OCI-LY3 (cell line): Measurements from ENCODE around the gene HIGD1A.

ENCODE experiments used
- H2AFZ ChIP-seq: fragments of 200-600, 300-600 bp; shearing (Covaris generic); 2 replicates; pipeline ENCODE4 v1.6.0; 2014; ENCODE audit warnings: antibody characterized with exemption, low read depth, low read length
- H3K27ac ChIP-seq: fragments of 200-600, 300-600 bp; sonication (generic); 2 replicates; pipeline ENCODE4 v1.5.1; 2014; ENCODE audit warnings: mild to moderate bottlenecking, low read length, moderate library complexity, mixed read lengths
- H3K27me3 ChIP-seq: fragments of 200-600, 300-600 bp; sonication (generic); 2 replicates; pipeline ENCODE4 v1.6.1; 2014; ENCODE audit warnings: low read depth, low read length, mixed read lengths
- H3K36me3 ChIP-seq: fragments of 200-600, 300-600 bp; sonication (generic); replicated peaks from 2 replicates; pipeline ENCODE3; 2014; ENCODE audit warnings: low read depth, low read length, mixed read lengths
- H3K4me1 ChIP-seq: fragments of 300-600, 200-600 bp; sonication (generic); 2 replicates; pipeline ENCODE4 v1.6.1; 2014; ENCODE audit warnings: low read length, mixed read lengths
- H3K4me2 ChIP-seq: fragments of 200-600, 300-600 bp; sonication (generic); 2 replicates; pipeline ENCODE4 v1.6.1; 2014; ENCODE audit warnings: low read length, mixed read lengths
- H3K4me3 ChIP-seq: fragments of 300-600, 200-600 bp; sonication (generic); 2 replicates; pipeline ENCODE4 v1.5.1; 2014; ENCODE audit warnings: antibody characterized with exemption, mild to moderate bottlenecking, low read length, moderate library complexity
- H3K79me2 ChIP-seq: fragments of 300-600, 200-600 bp; shearing (Covaris generic); 2 replicates; pipeline ENCODE4 v1.6.1; 2014; ENCODE audit warnings: mild to moderate bottlenecking, low read length, mixed read lengths
- H3K9ac ChIP-seq: fragments of 300-600, 200-600 bp; shearing (Covaris generic); 2 replicates; pipeline ENCODE4 v1.6.0; 2014; ENCODE audit warnings: mild to moderate bottlenecking, low read length, moderate library complexity
- H3K9me3 ChIP-seq: fragments of 200-600, 300-600 bp; shearing (Covaris generic); 2 replicates; pipeline ENCODE4 v1.6.1; 2014; ENCODE audit warnings: low read length, mixed read lengths; ENCODE audit not compliant: insufficient read depth
- H4K20me1 ChIP-seq: fragments of 200-600, 300-600 bp; sonication (generic); 2 replicates; pipeline ENCODE4 v1.6.1; 2016; ENCODE audit warnings: low read length, mixed read lengths; ENCODE audit not compliant: insufficient read depth
- EZH2phosphoT487 ChIP-seq: fragments of 200-600 bp; shearing (Covaris generic); IDR thresholded peaks from 2 replicates; pipeline ENCODE4 v1.6.1; 2018; ENCODE audit warnings: antibody characterized with exemption, mixed run types, low read depth
- TF ChIP-seq, protein P1 (sequence below): fragments of 200-600, 300-600 bp; sonication (generic); IDR thresholded peaks from 2 replicates; pipeline ENCODE4 v1.5.1; 2014; ENCODE audit warnings: antibody characterized with exemption, low read length, low read depth

HIGD1A gene

DNA sequence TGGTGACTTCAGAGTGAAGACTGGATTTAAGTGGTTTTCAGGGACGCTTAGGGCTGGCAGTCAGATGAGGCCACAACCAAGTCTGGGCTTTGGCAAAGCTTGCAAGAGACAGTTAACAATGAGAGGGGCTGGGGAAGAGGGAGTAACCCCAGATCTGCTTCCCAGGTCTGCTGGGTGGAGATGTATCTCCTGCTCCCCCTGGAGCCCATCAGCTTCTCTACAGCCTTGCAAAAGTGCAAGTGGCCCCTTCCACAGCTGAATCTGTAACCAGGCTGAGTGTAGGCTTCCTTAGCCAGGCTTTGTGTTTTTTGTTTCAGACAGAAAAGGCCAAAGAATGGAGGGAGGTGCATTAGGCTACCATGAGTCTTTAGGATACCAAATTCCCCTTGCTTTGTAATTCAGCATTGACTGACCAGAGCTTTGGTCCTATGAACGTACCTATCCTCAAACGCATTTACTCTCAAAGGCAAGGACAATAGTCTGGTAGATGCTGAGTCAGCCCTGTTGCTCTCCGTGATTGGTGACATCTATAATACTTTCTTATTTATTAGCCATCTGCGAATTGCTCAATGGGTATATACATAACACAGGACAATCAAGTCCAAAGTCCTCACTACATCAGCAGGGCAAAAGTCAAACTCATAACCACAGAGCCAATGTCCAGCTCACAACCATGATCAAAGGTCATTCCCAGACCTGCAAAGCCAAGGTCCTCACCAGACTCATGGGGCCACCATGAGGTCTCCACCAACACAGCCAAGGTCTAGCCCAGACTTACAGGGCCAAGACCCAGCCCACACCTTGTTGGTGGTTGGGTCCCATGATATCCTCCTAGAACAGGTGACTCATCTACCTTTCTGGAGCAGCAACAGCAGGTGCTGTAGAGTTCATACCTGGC is 48.4 kb downstream of the HIGD1A start:
- TF ChIP-seq, protein P1, sequence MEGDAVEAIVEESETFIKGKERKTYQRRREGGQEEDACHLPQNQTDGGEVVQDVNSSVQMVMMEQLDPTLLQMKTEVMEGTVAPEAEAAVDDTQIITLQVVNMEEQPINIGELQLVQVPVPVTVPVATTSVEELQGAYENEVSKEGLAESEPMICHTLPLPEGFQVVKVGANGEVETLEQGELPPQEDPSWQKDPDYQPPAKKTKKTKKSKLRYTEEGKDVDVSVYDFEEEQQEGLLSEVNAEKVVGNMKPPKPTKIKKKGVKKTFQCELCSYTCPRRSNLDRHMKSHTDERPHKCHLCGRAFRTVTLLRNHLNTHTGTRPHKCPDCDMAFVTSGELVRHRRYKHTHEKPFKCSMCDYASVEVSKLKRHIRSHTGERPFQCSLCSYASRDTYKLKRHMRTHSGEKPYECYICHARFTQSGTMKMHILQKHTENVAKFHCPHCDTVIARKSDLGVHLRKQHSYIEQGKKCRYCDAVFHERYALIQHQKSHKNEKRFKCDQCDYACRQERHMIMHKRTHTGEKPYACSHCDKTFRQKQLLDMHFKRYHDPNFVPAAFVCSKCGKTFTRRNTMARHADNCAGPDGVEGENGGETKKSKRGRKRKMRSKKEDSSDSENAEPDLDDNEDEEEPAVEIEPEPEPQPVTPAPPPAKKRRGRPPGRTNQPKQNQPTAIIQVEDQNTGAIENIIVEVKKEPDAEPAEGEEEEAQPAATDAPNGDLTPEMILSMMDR, result peak; percentile 66
- no peak for TF ChIP-seq EZH2phosphoT487
- Histone ChIP-seq H3K9me3 (no peaks in the 10 kb centered on the region), H3K4me2 (no peak overlapping the region), H3K79me2 (no peaks in the 10 kb centered on the region), H3K4me1 (no peaks in the 10 kb centered on the region), H3K9ac (no peak overlapping the region), H3K27ac (no peak overlapping the region), H3K27me3 (peaks cover 20% of the 10 kb centered on the region), H3K36me3 (no peaks in the 10 kb centered on the region), H2AFZ (no peak overlapping the region), H4K20me1 (no peaks in the 10 kb centered on the region), H3K4me3 (no peak overlapping the region)

DNA sequence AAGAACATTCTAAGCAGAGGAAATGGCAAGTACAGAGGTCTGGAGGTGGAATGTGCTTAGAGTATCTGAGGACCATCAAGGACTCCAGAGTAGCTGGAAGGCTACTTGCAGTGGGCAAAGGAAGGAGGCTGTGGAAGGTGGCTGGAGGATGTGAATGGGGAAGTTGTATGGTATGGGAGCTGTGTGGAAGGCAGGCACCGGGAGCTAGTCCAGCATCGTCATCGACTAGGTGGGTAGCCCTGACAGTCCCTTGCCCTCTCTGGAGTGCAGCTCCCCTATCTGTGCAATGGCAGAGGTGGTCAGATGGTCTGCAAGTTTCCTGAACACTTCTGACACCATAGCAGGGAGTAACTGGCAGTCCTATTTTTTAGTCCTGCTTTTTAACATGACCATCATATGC is 50.5 kb downstream of the HIGD1A start:
- no peak for TF ChIP-seq EZH2phosphoT487
- TF ChIP-seq, protein P1, result no peak
- peaks cover 13% of the 10 kb centered on the region for H3K27me3 ChIP-seq
- no peak overlapping the region for H3K27ac ChIP-seq
- H4K20me1 ChIP-seq, result no peaks in the 10 kb centered on the region
- no peak overlapping the region for H3K4me2 ChIP-seq
- no peaks in the 10 kb centered on the region for H3K79me2 ChIP-seq
- H3K9me3 ChIP-seq, result no peaks in the 10 kb centered on the region
- H2AFZ ChIP-seq, result no peak overlapping the region
- H3K36me3 ChIP-seq, result no peaks in the 10 kb centered on the region
- no peaks in the 10 kb centered on the region for H3K4me1 ChIP-seq
- no peak overlapping the region for H3K9ac ChIP-seq
- H3K4me3 ChIP-seq, result no peak overlapping the region

DNA sequence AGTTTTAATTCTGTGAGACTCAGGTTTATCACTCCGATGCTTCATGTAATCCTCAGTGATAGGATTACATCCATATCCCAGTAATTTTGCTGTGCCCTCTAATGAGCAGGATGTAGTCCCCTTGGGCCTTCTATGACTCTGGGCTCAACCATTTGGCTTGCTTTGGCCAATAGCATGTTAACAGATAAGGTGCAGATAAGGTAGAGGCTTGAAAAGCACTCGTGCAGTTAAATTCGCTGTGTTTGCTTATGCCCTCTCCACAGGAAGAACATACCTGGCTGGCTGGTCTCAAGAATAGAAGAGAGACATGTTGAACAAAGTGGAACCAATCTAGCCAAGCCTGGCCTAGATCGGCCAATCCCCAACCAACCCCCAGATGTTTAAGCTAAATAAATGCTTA is 51.3 kb downstream of the HIGD1A start:
- H3K4me1 ChIP-seq, result no peaks in the 10 kb centered on the region

DNA sequence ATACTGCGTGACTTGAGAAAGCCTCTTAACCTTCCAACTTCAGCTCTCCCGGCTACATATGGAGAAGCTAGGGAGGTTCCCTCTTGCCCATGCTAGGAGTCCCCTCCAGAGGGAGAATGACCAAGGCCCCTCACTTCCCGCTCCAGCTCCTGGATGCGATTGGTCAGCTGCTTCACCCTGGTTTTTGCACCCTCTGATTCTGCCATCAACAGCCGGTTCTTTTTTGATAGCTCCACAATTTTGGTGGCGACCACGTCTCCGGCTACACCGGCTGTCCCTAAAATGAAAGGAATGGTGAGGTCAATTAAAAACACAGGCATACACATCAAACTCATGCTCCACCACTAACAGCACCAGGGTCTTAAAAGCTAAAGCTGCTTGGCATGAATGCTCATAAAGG is 51.8 kb downstream of the HIGD1A start:
- no peak overlapping the region for H3K4me2 ChIP-seq
- H3K4me3 ChIP-seq, result no peak overlapping the region
- H4K20me1 ChIP-seq, result no peaks in the 10 kb centered on the region
- TF ChIP-seq, protein P1, result no peak
- no peak for TF ChIP-seq EZH2phosphoT487
- H3K9ac ChIP-seq, result no peak overlapping the region
- no peak overlapping the region for H3K27ac ChIP-seq
- peaks cover 4% of the 10 kb centered on the region; the same call in 1 of the 2 replicates for H3K27me3 ChIP-seq
- no peaks in the 10 kb centered on the region for H3K79me2 ChIP-seq
- H3K9me3 ChIP-seq, result no peaks in the 10 kb centered on the region
- no peaks in the 10 kb centered on the region for H3K36me3 ChIP-seq
- no peak overlapping the region for H2AFZ ChIP-seq
- H3K4me1 ChIP-seq, result no peaks in the 10 kb centered on the region

More for the DNA sequence above, 51.3 kb downstream of the HIGD1A start:
- Histone ChIP-seq H4K20me1 (no peaks in the 10 kb centered on the region), H3K4me3 (no peak overlapping the region), H3K9ac (no peak overlapping the region), H3K9me3 (no peaks in the 10 kb centered on the region), H3K36me3 (no peaks in the 10 kb centered on the region), H3K79me2 (no peaks in the 10 kb centered on the region), H2AFZ (no peak overlapping the region), H3K27ac (no peak overlapping the region), H3K27me3 (peaks cover 6% of the 10 kb centered on the region; the same call in 1 of the 2 replicates), H3K4me2 (no peak overlapping the region)
- no peak for TF ChIP-seq EZH2phosphoT487
- TF ChIP-seq, protein P1, result no peak
